Left renal pelvis (tissue), 4 donors: ENCODE data around the gene RNF126. TPM values are rescaled to one million over a fixed set of nuclear protein-coding genes. Genes with fewer than 3 reads are reported as not detected.
A peak's percentile ranks its signal among the peaks of the same experiment; 100 is the strongest.
"Not testable (repeated sequence)": the region's sequence is repeated elsewhere in the genome, so short reads cannot be mapped to it uniquely, and the experiment has no call there.

Experiments
- DNase-seq, 4 donors: peaks; one replicate each; pipeline ENCODE4 v3.0.0-alpha.2; 2013; ENCODE audit warnings: low read depth in 4 of 4, low spot score in 3 of 4
- polyA plus RNA-seq, 4 donors: library from polyadenylated mRNA; unstranded; fragments of 120-200 nt; gene quantifications; one replicate each; pipeline ENCODE4 v1.2.1, GENCODE V29; 2013; ENCODE audit not compliant: insufficient read length in 4 of 4

The RNF126 gene
- polyA plus RNA-seq, 4 donors = 19.4 to 37.5 (median 20.5) TPM

GRCh38 chr19:616062-616700, 46.8 kb downstream of the RNF126 start:
- DNase-seq = no peak

- DNase-seq = no peak
Measured at GRCh38 chr19:615619-616018, 47.4 kb downstream of the RNF126 start.

- DNase-seq = no peak
Measured at GRCh38 chr19:613732-614567, 49.1 kb downstream of the RNF126 start.

GRCh38 chr19:612941-613340, 50.1 kb downstream of the RNF126 start:
- DNase-seq = no peak

- DNase-seq = no peak
Measured at GRCh38 chr19:611481-611868, 51.5 kb downstream of the RNF126 start.

- DNase-seq = peak in 1 of 4 donors; percentile 38
Measured at GRCh38 chr19:610801-611480, 52.1 kb downstream of the RNF126 start.

GRCh38 chr19:610071-610800, 52.8 kb downstream of the RNF126 start:
- no peak for DNase-seq

GRCh38 chr19:609004-609346, 54.0 kb downstream of the RNF126 start:
- no peak for DNase-seq

- no peak for DNase-seq
Measured at GRCh38 chr19:608155-609003, 54.6 kb downstream of the RNF126 start.

GRCh38 chr19:607301-608154, 55.5 kb downstream of the RNF126 start:
- DNase-seq = no peak

- not testable (repeated sequence) for DNase-seq
Measured at GRCh38 chr19:605061-605971, 57.7 kb downstream of the RNF126 start.

- DNase-seq = no peak
Measured at GRCh38 chr19:604355-604754, 58.7 kb downstream of the RNF126 start.

- DNase-seq = not testable (repeated sequence)
Measured at GRCh38 chr19:603779-604178, 59.2 kb downstream of the RNF126 start.

- not testable (repeated sequence) for DNase-seq
Measured at GRCh38 chr19:603302-603639, 59.7 kb downstream of the RNF126 start.

GRCh38 chr19:602391-603301, 60.4 kb downstream of the RNF126 start:
- no peak for DNase-seq

GRCh38 chr19:601790-602189, 61.2 kb downstream of the RNF126 start:
- DNase-seq = no peak

- DNase-seq = no peak
Measured at GRCh38 chr19:601310-601709, 61.7 kb downstream of the RNF126 start.
